Measurements from ENCODE around the gene PNLIPRP3. TPM values are rescaled to one million over a fixed set of nuclear protein-coding genes. Genes with fewer than 3 reads are reported as not detected.

The PNLIPRP3 gene
- total and polyA plus RNA-seq, 2 of the 8 experiments (the other 6 are each of a cell fraction or from before 2014, with no cell fraction given) = not detected

- no peak for TF ChIP-seq CHD7 (IDR thresholded peaks at IDR 0.05; ENCODE audit: insufficient replicate concordance, low read length)
- TF ChIP-seq SIN3A (conservative IDR thresholded peaks at IDR 0.05 in 1 of 2, IDR thresholded peaks at IDR 0.05 in 1 of 2; ENCODE audit: low read depth in 1 of 2, low read length in 2 of 2) = no peak
- no peak for TF ChIP-seq KDM5A (IDR thresholded peaks at IDR 0.05; ENCODE audit: low read length)
- no peak for TF ChIP-seq YY1 (IDR thresholded peaks at IDR 0.05; ENCODE audit: low read depth, low read length)
- TF ChIP-seq CEBPB (IDR thresholded peaks at IDR 0.05; ENCODE audit: low read depth, low read length) = no peak
- TF ChIP-seq BRCA1 (IDR thresholded peaks at IDR 0.05; ENCODE audit: low read depth, low read length) = no peak
- TF ChIP-seq BCL11A (IDR thresholded peaks at IDR 0.05; ENCODE audit: low read depth in 2 of 2, low read length in 2 of 2) = no peak
These were observed 43.2 kb downstream of the PNLIPRP3 start (continued) for GRCh38 chr10:116470768-116471415.
